CD4-positive, alpha-beta T cell treated with Interleukin-21 for 1 hour (primary cell): ENCODE data around the gene WNT8B.

ENCODE experiments used
- DNase-seq: peaks from one replicate; pipeline ENCODE4 v3.0.0-alpha.2; 2020

Gene WNT8B

GRCh38 chr10:100519311-100520051 lies 56.7 kb downstream of the WNT8B start, which contains the start of gene SEC31B:
TSS of gene SEC31B (minus strand) at chr10:100519861. CDS start at chr10:100516952, 2,909 bp downstream.
- DNase-seq, result no peak

- DNase-seq, result no peak
Observed at GRCh38 chr10:100520811-100521210, 58.0 kb downstream of the WNT8B start.

- DNase-seq, result no peak
Observed at GRCh38 chr10:100522107-100522801, 59.4 kb downstream of the WNT8B start.

- DNase-seq, result no peak
Observed at GRCh38 chr10:100522945-100523344, 60.1 kb downstream of the WNT8B start.

- DNase-seq, result no peak
Observed at GRCh38 chr10:100524206-100524605, 61.4 kb downstream of the WNT8B start.

DNA sequence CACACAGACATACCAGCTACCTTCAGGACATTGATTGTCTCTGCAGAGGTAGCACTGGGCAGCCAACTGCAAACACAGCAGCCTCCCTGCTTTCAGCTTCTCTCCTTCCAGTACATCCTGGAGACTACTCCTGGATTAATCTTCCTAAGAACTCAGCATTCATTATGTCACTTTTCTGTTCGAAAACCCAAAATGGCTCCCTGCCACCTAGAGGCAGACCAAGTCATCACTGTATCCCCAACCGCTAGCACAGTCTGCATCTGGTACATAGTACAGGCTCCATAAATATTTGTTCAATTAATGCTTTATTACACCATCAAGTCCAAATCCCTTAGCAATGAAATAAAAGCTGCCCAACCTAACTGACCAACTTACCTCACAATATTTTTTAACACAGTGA lies 61.8 kb downstream of the WNT8B start:
- no peak for DNase-seq

DNA sequence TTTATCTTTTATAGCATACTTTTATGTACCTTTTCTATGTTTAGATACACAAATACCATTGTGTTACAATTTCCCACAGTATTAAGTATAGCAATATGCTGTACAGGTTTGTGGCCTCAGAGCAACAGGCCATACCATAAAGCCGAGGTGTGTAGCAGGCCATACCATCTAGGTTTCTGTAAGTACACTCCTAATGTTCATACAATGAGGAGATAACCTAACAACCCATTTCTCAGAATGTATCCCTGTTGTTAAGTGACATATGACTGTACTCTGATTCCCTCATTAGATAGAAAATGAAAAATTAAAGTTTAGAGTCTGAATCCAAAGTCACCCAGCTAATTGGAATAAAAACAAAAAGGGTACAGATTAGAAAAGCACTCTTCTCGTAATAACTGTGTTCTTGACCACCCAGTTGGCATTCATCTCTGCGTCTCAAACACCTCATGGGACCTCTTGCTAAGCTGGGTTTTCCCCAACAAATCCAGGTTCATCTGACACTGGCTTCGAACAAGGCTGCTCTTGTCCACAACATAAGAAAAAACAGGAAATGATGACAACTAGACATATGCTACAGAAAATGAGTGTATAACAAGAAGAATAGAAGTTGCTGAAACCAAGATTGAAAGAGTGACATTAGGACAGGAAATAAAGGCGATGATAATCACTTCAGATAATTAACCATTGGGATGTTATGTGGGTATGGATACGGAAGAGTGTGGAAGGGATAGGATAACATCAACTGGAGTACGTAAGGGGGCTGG lies 65.5 kb downstream of the WNT8B start:
- peak; percentile 60 for DNase-seq

DNA sequence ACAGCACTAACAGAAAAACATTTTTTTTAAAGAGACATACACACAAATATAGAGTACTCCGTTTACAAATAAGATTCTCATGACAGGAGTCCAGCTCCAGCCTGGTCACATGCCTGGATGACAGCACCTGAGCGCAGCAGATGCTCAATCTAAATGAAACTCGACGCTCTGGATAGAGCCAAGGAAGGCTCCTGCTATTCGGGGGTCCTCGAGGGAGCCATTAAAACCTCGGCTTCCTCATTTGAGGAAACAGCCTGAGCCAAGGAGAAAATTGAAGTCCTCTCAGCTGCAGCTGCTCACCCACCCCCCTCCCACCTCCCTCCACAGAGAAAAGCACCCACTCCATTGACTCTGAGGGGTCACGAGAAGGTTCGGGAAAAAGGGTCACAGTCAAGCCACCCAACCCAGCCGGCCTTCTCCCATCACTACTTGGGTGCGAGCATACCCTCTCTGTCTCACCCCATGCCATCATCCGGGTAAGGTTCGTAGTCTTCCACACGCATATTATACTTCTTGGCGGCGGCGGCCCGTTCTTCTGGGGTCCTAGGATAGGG lies 66.2 kb downstream of the WNT8B start:
- no peak for DNase-seq

GRCh38 chr10:100529475-100530298 lies 66.9 kb downstream of the WNT8B start, which contains the start of gene NDUFB8:
TSS of gene NDUFB8 (minus strand) at chr10:100529871. CDS start at chr10:100529851, 20 bp downstream.
- DNase-seq, result peak; percentile 91

GRCh38 chr10:100531761-100532160 lies 69.0 kb downstream of the WNT8B start:
- DNase-seq, result no peak
